GM12891 (cell line): ENCODE results near the gene IL4R.

ENCODE experiments used
- DNase-seq: peaks from one replicate; pipeline ENCODE4 v3.0.0; 2011; ENCODE audit warnings: low spot score; ENCODE audit not compliant: insufficient read length
- FAIRE-seq: peaks from 2 replicates; lab custom pipeline; 2011; peaks lifted over from hg19 to GRCh38; lab: Jason Lieb, UNC
- PAX5 ChIP-seq: IDR thresholded peaks from 2 replicates; pipeline ENCODE4 v1.6.1; 2011; ENCODE audit warnings: low read length, moderate library complexity, mild to moderate bottlenecking; ENCODE audit not compliant: insufficient read depth, severe bottlenecking
- POLR2A ChIP-seq: IDR thresholded peaks from 2 replicates; pipeline ENCODE4 v1.6.1; 2011; ENCODE audit warnings: low read depth, low read length, control low read depth
- POLR2AphosphoS5 ChIP-seq: IDR thresholded peaks from 2 replicates; pipeline ENCODE4 v1.6.1; 2011; ENCODE audit warnings: low read depth, low read length, control low read depth
- POU2F2 ChIP-seq: IDR thresholded peaks from 2 replicates; pipeline ENCODE4 v1.6.1; 2011; ENCODE audit warnings: low read depth, mild to moderate bottlenecking, control low read depth, low read length, moderate library complexity
- SPI1 ChIP-seq: IDR thresholded peaks from 2 replicates; pipeline ENCODE4 v1.6.1; 2011; ENCODE audit warnings: low read depth, low read length, control low read depth
- TAF1 ChIP-seq: IDR thresholded peaks from 2 replicates; pipeline ENCODE4 v1.6.1; 2011; ENCODE audit warnings: low read depth, low read length, control low read depth

Gene IL4R

DNA sequence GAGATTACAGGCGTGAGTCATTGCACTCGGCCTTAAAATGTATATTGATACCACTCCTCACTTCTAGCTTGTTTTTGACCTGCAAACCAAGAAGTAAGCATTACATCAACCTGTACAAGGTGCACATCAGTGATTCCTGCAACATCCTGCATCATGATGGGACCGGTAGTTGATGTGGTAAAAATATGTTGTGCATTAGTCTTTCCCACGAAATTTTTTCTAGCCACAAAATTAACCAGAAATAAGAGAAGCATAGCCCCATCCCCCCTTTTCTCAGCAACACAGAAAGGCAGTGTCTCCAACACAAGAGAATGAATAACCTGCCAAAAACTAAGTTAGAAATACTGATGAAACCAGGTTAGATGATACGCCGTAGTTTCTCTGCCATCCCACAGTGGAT is 24.1 kb upstream of the IL4R start:
- TF ChIP-seq SPI1: no peak
- TF ChIP-seq PAX5: no peak
- no peak for TF ChIP-seq POLR2A
- TF ChIP-seq POLR2AphosphoS5: no peak
- TF ChIP-seq TAF1: no peak
- TF ChIP-seq POU2F2: no peak
- FAIRE-seq: peak; percentile 70
- DNase-seq: no peak

DNA sequence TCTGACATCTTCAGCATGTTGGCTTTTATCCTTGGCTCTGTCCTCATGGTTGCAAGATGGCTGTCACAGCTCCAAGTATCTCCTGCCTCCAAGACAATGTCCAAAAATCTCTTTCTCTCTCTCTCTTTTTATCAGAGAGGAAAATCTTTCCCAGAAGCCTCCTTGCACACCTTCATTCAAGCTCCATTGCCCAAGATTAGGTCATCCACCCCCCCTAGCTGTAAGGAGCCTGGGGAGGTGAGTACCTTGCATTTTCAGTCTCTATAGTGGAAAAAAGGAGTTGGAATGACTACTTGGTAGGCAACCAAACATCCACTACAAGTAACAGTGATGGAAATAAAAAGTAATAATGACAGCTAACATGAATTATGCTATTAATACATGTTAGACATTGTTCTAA is 23.2 kb upstream of the IL4R start:
- DNase-seq: no peak
- TF ChIP-seq POU2F2 (no peak), POLR2A (no peak), SPI1 (no peak), TAF1 (no peak), PAX5 (no peak), POLR2AphosphoS5 (no peak)
- FAIRE-seq: no peak

DNA sequence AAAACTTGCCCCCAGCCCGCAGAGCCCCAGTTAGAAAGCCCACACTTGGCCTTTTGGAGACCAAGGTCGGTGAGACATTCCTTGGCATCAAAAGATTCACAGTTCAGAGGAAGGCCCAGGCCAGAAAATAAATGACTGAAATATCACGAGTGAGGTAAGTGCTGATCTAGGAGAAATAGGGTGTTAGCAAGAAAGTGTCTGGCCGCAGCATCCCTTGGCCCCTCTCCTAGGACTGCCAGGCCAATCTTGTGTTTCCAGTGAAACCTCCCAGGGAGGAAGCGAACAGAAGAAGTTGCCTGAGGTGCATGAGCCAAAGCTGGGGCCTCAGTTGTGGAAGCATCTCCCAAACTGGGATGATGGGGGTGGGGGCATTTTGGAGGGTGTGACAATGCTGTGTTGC is 22.7 kb upstream of the IL4R start:
- TF ChIP-seq TAF1: no peak
- no peak for TF ChIP-seq POLR2AphosphoS5
- no peak for TF ChIP-seq SPI1
- TF ChIP-seq POU2F2: no peak
- TF ChIP-seq PAX5: no peak
- no peak for TF ChIP-seq POLR2A
- FAIRE-seq (no peak), DNase-seq (no peak)

DNA sequence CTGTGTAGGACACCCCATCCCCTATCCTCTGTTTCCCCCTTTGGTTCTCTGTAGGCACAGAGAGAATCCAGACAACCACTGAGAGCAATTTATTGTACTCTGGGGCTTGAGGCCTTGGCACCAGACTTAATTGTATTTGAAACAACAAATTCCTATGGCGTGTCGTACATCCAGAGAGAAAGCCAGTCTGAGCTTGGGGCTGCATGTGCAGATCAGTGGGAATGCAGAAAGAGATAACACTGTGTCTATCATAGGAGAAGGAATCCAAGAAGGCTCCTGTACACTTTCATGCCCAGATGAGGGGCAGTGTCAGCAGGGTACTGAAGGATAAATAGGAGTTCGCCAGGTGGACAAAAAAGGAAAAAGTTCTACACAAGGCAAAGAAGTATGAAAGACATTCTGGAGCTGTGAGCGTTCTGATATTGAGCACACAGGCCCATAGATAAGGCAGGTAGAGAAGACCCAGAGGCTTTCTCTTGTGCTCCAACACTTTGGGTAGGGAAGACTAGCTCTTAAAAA is 22.0 kb upstream of the IL4R start:
- TF ChIP-seq PAX5 (no peak), TAF1 (no peak), POLR2AphosphoS5 (no peak), POLR2A (no peak), SPI1 (no peak), POU2F2 (no peak)

DNA sequence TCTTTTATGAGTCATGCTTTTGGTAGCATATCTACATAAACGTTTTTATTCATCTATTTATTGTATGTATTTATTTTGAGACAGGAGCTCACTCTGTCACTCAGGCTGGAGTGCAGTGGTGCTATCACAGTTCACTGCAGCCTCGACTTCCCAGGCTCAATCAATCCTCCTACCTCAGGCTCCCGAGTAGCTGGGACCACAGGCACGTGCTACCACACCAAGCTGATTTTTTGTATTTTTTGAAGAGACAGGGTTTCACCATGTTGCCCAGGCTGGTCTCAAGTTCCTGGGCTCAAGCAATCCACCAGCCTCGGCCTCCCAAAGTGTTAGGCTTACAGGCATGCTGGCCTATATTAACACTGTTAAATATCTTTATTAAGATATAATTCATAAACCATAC is 20.4 kb upstream of the IL4R start:
- no peak for TF ChIP-seq SPI1
- TF ChIP-seq POU2F2: no peak
- TF ChIP-seq POLR2A: no peak
- TF ChIP-seq POLR2AphosphoS5: no peak
- TF ChIP-seq PAX5: no peak
- DNase-seq: no peak
- no peak for FAIRE-seq

More for the DNA sequence above, 22.0 kb upstream of the IL4R start:
- DNase-seq (no peak), FAIRE-seq (no peak)

DNA sequence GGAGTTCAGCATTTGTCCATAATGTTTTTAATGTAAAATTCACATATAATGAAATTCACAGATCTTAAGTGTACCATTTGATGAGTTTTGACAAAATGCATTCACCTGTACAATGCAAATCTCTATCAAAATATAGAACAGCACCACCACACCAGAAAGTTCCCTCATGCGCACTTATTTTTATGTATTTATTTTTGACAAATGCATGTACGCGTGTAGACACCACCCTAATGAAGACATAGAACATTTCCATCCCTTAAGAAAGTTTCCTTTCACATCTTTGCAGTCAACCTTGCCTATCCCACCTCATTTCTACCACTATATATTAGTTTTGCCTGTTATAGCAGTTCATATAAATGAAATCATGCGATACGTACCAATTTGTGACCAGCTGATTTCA is 15.6 kb upstream of the IL4R start:
- DNase-seq: no peak
- FAIRE-seq: no peak

DNA sequence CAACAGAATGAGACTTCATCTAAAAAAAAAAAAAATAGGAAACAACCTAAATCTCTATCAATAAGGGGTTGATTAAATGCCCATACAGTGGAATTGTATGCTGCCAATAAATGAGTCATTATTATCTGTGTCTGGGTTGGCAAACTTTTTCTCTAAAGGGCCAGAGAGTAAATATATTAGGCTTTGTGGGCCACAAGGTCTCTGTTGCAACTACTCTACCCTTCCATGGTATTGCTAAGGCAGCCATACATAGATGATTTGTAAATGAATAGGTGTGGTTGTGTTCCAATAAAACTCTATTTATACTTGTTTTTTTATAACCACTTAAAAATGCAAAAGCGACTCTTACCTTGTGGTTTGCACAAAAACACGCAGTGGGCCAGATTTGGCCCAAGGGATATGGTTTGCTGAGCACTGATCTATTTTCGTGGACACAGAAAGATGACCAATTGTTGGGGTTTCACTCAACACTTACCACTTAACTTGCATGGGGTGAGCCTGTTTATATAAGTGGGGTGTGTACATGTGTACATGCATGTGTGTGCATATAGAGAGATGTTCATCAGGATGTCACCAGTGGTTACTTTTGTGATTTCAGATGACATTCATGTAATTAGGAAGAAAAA is 12.4 kb upstream of the IL4R start:
- no peak for DNase-seq
- TF ChIP-seq POU2F2 (peak; percentile 79), POLR2AphosphoS5 (no peak), SPI1 (no peak), POLR2A (no peak), TAF1 (no peak), PAX5 (peak; percentile 90)
- FAIRE-seq: peak; percentile 92

More for the DNA sequence above, 15.6 kb upstream of the IL4R start:
- TF ChIP-seq POLR2A: no peak
- TF ChIP-seq SPI1: no peak
- no peak for TF ChIP-seq POLR2AphosphoS5
- no peak for TF ChIP-seq PAX5
- TF ChIP-seq TAF1: no peak

DNA sequence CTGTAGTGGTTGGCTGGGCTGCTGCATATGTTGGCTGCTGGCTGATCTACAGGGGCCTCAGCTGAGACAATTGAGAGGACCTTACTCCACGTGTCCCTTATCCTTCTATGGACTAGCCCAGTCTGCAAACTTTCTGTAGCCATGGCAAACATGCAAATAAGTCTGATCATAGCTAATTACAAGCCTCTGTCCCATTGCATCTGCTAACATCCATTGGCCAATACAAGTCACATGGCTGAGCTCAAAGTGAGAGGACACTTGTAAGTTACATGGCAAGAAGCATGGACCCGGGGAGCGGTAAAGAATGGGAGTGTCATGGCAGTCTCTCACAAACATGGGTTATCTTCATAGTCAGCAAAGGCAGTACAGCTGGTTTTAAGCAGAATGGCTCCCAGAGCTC is 11.6 kb upstream of the IL4R start:
- no peak for TF ChIP-seq SPI1
- no peak for TF ChIP-seq TAF1
- 0 out of 2 replicates have a peak, but pooled peaks have one; percentile 18 for TF ChIP-seq POU2F2
- TF ChIP-seq PAX5: no peak
- FAIRE-seq: peak; percentile 71
- DNase-seq: no peak

DNA sequence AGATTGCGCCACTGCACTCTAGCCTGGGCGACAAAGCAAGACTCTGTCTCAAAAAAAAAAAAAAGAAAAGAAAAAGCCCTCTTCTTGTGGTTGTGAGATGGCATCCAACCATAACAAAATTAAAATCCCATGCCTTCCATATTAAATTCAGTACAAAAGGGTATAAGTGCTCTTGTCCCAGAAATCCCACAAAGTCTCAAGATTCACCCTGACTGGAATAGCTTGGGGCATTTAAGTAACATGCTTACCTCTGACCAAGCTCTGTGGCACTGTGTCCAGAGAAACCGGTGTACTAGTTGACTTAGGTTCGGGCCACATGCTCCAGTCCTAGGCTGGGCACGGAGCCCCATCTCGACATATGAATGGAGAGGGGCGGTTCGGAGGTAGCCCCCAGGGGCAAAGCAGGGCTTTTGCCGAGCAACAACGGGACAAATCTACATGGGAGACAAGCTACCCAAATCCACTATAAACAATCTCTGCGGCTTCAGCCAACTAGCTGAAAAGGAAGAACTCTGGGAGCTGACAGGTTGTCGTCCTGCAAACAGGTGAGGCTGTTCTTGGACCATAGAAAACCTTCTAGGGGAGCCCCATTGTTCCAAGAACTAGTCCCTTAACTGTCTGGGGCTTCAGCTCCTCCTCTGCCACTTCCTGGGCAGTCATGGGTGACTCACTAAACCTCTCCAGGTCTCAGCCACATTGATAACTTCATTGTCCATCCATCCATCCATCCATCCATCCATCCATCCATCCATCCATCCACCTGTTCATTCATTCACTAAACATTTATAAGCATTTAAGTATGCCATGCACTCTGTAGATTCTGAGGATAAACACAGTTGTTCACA is 10.3 kb upstream of the IL4R start:
- DNase-seq (no peak), FAIRE-seq (no peak)
- TF ChIP-seq TAF1 (no peak), SPI1 (no peak), POLR2A (no peak), PAX5 (no peak), POU2F2 (no peak), POLR2AphosphoS5 (no peak)

DNA sequence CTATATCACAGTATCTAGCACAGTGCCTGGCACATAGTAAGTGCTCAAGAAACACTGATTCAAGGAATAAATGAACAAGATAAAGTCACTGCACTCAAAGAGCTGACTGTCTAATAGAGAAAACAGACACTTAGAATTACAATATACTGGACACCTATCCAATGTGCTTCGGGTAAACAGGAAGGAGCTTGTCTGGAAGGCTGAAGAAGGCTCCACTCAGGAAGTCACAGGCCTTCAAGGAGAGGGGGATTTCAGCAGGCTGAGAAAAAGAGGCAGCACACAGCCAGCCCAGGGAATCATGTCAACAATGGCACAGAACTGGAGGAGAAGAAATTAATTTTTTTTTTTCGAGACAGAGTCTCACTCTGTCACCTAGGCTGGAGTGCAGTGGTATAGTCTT is 9.7 kb upstream of the IL4R start:
- DNase-seq (no peak), FAIRE-seq (no peak)

More for the DNA sequence above, 9.7 kb upstream of the IL4R start:
- TF ChIP-seq SPI1: no peak
- TF ChIP-seq POU2F2: no peak
- TF ChIP-seq POLR2AphosphoS5: no peak
- TF ChIP-seq TAF1: no peak
- TF ChIP-seq POLR2A: no peak
- TF ChIP-seq PAX5: no peak
